ENCODE results near the gene TOR1AIP2. TPM values are rescaled to one million over a fixed set of nuclear protein-coding genes. Genes with fewer than 3 reads are reported as not detected.

The TOR1AIP2 gene
- total and polyA plus RNA-seq, 2 donors (not counting 3 experiments of a cell fraction or from before 2014, with no cell fraction given) = 18.6 to 101 TPM

DNA sequence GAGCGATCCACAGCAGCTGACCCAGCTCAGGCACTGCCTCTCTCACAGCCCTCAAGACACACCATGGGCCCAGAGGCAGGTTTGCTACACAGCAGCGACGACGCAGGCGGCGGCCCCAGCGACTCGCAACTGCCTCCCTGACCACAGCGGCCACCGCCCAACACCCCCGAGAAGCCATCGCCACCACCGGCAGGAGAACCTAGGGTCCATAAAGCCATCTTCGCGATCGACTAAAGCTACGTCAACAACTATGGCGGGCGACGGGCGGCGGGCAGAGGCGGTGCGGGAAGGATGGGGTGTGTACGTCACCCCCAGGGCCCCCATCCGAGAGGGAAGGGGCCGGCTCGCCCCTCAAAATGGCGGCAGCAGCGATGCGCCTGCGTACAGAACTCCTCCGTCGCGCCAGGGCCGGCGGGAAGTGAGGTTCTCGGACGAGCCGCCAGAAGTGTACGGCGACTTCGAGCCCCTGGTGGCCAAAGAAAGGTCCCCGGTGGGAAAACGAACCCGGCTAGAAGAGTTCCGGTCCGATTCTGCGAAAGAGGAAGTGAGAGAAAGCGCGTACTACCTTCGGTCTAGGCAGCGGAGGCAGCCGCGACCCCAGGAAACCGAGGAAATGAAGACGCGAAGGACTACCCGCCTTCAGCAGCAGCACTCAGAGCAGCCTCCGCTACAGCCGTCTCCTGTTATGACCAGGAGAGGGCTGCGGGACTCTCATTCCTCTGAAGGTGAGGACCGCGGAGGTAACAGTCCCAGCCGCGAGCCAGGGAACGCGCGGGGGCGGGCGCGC, 4.8 kb upstream of the TOR1AIP2 start, which contains the start of gene TOR1AIP1:
Gene TOR1AIP1, plus strand, starts transcription at position 33 of the 787 bp plus-strand sequence. Its CDS starts 218 bp downstream, at position 251.
- no TSS peak for BruUV-seq (replicated peaks)

More for the DNA sequence above, 4.8 kb upstream of the TOR1AIP2 start, which contains the start of gene TOR1AIP1:
- dilution Hi-C loops (cut with MboI; ENCODE audit: extremely low pct_ligation_motif_present, low sequenced_read_pairs) = no loop called here
- Histone ChIP-seq H3K9me1 (replicated peaks; ENCODE audit: control insufficient read depth, extremely low read depth, insufficient read depth, low read length) (no peaks in the 10 kb centered on the region), H3K9me3 (replicated peaks; ENCODE audit: control insufficient read depth, insufficient read depth, low read length) (no peaks in the 10 kb centered on the region), H3K27ac (ENCODE audit: insufficient read depth, low read depth, low read length) (peak within 1 kb of the TSS; percentile 91), H2AFZ (ENCODE audit: low read depth, low read length) (peak within 1 kb of the TSS; percentile 77), H3K4me3 (replicated peaks in 1 of 3; ENCODE audit: insufficient read depth in 1 of 3, low read depth in 1 of 3, low read length in 3 of 3) (peak within 1 kb of the TSS; percentile 71 to 93 (median 76)), H3K36me3 (ENCODE audit: control insufficient read depth in 2 of 2, extremely low read depth in 1 of 2, insufficient read depth in 2 of 2, low read length in 2 of 2) (peaks cover 0 to 7% of the 10 kb centered on the region in 2 experiments), H3K4me2 (ENCODE audit: insufficient read depth, low read length) (peak within 1 kb of the TSS; percentile 89), H3K27me3 (ENCODE audit: control insufficient read depth in 2 of 2, insufficient read depth in 2 of 2, low read length in 2 of 2) (no peaks in the 10 kb centered on the region), H4K20me1 (replicated peaks; ENCODE audit: control insufficient read depth, extremely low read depth, insufficient read depth, low read length) (no peaks in the 10 kb centered on the region), H3K4me1 (ENCODE audit: control insufficient read depth, extremely low read depth, insufficient read depth, low read length) (peaks cover 15% of the 10 kb centered on the region), H3K79me2 (ENCODE audit: control insufficient read depth, insufficient read depth, low read length) (peaks cover 17% of the 10 kb centered on the region), H3K9ac (replicated peaks; ENCODE audit: extremely low read depth, insufficient read depth, low read length) (peak within 1 kb of the TSS; percentile 97)
- CTCF ChIA-PET = interaction anchor here (1.0 to 2.3 kb wide), 9 partner anchors 12 to 298 kb away, joined by 3 to 13 read pairs (median 5); no protein-coding TSS in a partner anchor
- TF ChIP-seq, protein P1, sequence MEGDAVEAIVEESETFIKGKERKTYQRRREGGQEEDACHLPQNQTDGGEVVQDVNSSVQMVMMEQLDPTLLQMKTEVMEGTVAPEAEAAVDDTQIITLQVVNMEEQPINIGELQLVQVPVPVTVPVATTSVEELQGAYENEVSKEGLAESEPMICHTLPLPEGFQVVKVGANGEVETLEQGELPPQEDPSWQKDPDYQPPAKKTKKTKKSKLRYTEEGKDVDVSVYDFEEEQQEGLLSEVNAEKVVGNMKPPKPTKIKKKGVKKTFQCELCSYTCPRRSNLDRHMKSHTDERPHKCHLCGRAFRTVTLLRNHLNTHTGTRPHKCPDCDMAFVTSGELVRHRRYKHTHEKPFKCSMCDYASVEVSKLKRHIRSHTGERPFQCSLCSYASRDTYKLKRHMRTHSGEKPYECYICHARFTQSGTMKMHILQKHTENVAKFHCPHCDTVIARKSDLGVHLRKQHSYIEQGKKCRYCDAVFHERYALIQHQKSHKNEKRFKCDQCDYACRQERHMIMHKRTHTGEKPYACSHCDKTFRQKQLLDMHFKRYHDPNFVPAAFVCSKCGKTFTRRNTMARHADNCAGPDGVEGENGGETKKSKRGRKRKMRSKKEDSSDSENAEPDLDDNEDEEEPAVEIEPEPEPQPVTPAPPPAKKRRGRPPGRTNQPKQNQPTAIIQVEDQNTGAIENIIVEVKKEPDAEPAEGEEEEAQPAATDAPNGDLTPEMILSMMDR (IDR thresholded peaks at IDR 0.05; ENCODE audit: extremely low read depth in 1 of 2, insufficient read depth in 1 of 2, low read depth in 1 of 2, low read length in 2 of 2) = peak; percentile 11 to 45
- TF ChIP-seq EZH2 (IDR thresholded peaks at IDR 0.05; ENCODE audit: borderline replicate concordance, low read depth, low read length, severe bottlenecking) (no peak), POLR2A (IDR thresholded peaks at IDR 0.05; ENCODE audit: low read depth, low read length) (peak; percentile 18)
- DNase-seq (ENCODE audit: low read depth, low spot score) = peak; percentile 99
- peak; percentile 86 for FAIRE-seq
- POLR2A ChIA-PET = interaction anchor here (0.7 to 1.8 kb wide), 6 partner anchors 12 to 320 kb away, joined by 3 to 4 read pairs (median 3); partner anchors contain the start of gene CEP350
- intact Hi-C loops (cut with micrococcal nuclease) = loop anchor here (1.0 to 5.0 kb wide), 6 partner anchors 72 to 620 kb away; partner anchors contain the start of genes ACBD6 and CEP350

Measured in endothelial cell of umbilical vein (primary cell).